GM12892 (cell line): ENCODE results near the gene PRKN.

Source experiments
- POLR2A ChIP-seq: IDR thresholded peaks from 2 replicates; pipeline ENCODE4 v1.6.1; 2011; ENCODE audit warnings: low read depth, low read length, control low read depth
- TAF1 ChIP-seq: IDR thresholded peaks from 2 replicates; pipeline ENCODE4 v1.6.1; 2011; ENCODE audit warnings: low read depth, mild to moderate bottlenecking, control low read depth, low read length, borderline replicate concordance

- TF ChIP-seq POLR2A = no peak
- no peak for TF ChIP-seq TAF1
These were observed 1350.5 kb downstream of the PRKN start for GRCh38 chr6:161377116-161377515.
